Measurements from ENCODE around the gene HTR1E.

DNA sequence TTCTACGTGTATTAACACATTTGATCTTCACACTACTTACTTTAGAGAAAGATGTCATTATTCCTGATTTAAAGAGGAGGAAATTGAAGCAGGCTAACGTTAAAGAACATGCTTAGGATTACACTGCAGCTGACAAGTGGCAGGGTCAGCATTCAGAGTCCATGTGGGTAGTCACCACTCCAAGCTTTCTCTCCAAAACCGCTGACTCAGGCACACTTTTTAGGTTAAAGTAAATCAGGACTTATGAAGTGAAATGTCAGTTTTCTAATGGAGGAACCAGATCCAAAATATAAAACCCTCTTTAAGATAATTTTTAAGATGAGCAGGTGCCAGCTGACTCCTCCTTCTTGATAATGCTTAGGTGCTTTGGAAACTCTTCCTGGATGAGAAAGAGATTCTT lies 75.4 kb downstream of the HTR1E start:
- TF ChIP-seq POLR2A (IDR thresholded peaks at IDR 0.05) (no peak), CTCF (IDR thresholded peaks at IDR 0.05) (no peak)

All from stomach (tissue), 4 donors.